Superior temporal gyrus (tissue), 1 donor: Measurements from ENCODE around the gene GFI1.
"Not testable (repeated sequence)": the region's sequence is repeated elsewhere in the genome, so short reads cannot be mapped to it uniquely, and the experiment has no call there.

Experiments
- DNase-seq: peaks from one replicate; pipeline ENCODE4 v3.0.0-alpha.2; 2016; ENCODE audit errors: extremely low spot score

GFI1 gene

GRCh38 chr1:92486251-92487077 is at the start of gene GFI1:
Gene GFI1 (minus strand): TSS chr1:92486925. CDS start chr1:92483487, 3,438 bp downstream.
- no peak for DNase-seq

- DNase-seq: not testable (repeated sequence)
These were observed 45.6 kb upstream of the GFI1 start for GRCh38 chr1:92532371-92532770.

GRCh38 chr1:92531939-92532338 is 45.2 kb upstream of the GFI1 start:
- not testable (repeated sequence) for DNase-seq

- DNase-seq: no peak
These were observed 40.9 kb upstream of the GFI1 start for GRCh38 chr1:92527670-92528069.

- not testable (repeated sequence) for DNase-seq
These were observed 38.3 kb upstream of the GFI1 start for GRCh38 chr1:92524944-92525590.

GRCh38 chr1:92519043-92519442 is 32.3 kb upstream of the GFI1 start:
- no peak for DNase-seq

- DNase-seq: no peak
These were observed 29.8 kb upstream of the GFI1 start for GRCh38 chr1:92516574-92516973.

- no peak for DNase-seq
These were observed 29.1 kb upstream of the GFI1 start for GRCh38 chr1:92515796-92516201.

GRCh38 chr1:92511541-92511940 is 24.8 kb upstream of the GFI1 start:
- DNase-seq: no peak

- DNase-seq: no peak
These were observed 22.9 kb upstream of the GFI1 start for GRCh38 chr1:92509619-92510018.

- no peak for DNase-seq
These were observed 18.4 kb upstream of the GFI1 start for GRCh38 chr1:92505015-92505692.

GRCh38 chr1:92504291-92505014 is 17.7 kb upstream of the GFI1 start:
- DNase-seq: no peak

- DNase-seq: no peak
These were observed 17.2 kb upstream of the GFI1 start for GRCh38 chr1:92503926-92504285.

GRCh38 chr1:92503043-92503925 is 16.6 kb upstream of the GFI1 start:
- DNase-seq: no peak

- no peak for DNase-seq
These were observed 15.5 kb upstream of the GFI1 start for GRCh38 chr1:92502247-92502646.

GRCh38 chr1:92500552-92500951 is 13.8 kb upstream of the GFI1 start:
- DNase-seq: no peak

- no peak for DNase-seq
These were observed 8.8 kb upstream of the GFI1 start for GRCh38 chr1:92495392-92496063.

- DNase-seq: no peak
These were observed 7.9 kb upstream of the GFI1 start for GRCh38 chr1:92494485-92495141.

GRCh38 chr1:92493139-92493538 is 6.4 kb upstream of the GFI1 start:
- DNase-seq: no peak

GRCh38 chr1:92488832-92489231 is 2.1 kb upstream of the GFI1 start:
- DNase-seq: no peak
